Activated CD8-positive, alpha-beta memory T cell treated with anti-CD3 and anti-CD28 coated beads, Interleukin-2, amount 50 U/mL, for 48 hours (primary cell): ENCODE data around the gene CST5.
"Not testable (repeated sequence)": the region's sequence is repeated elsewhere in the genome, so short reads cannot be mapped to it uniquely, and the experiment has no call there.

Source experiments
- DNase-seq: peaks from one replicate; pipeline ENCODE4 v3.0.0-alpha.2; 2020

Gene CST5

DNA sequence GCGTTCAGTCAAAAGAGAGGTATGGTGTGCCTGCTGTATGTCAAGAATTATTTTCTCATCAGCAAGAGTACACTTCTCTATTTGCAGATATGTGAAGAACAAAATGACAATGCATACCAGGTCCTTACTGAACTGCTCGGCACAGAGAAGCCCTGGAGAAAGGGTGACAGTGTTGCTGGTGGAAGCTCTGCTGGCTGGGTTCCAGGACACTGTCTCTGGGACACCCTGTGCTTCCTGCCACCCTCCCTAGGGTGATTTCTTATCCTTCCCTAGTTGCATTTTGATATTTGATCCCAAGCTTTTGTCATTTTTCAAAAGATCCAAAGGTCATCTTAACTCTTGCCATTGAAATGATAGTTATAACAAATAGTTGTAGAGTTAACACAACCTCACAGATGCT, 8.3 kb upstream of the CST5 start:
- no peak for DNase-seq

DNA sequence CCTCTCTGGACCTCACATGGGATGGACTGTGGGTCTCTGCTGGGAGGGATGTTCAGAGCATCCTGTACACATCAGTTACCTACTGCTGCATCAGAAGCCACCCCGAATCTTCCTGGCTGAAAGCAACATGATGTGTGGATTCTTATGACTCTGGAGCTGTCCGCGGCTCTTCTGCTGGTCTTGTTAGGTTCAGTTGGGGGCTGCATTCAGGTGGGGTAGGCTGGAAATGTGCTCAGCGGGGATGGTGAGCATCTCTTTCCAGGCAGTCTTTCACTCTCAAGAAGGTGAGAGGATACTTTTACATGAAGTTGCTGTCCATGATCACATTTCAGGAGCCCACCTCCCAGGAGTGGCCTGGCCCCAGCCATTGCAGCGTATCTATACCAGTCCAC, 5.2 kb upstream of the CST5 start:
- DNase-seq = no peak

DNA sequence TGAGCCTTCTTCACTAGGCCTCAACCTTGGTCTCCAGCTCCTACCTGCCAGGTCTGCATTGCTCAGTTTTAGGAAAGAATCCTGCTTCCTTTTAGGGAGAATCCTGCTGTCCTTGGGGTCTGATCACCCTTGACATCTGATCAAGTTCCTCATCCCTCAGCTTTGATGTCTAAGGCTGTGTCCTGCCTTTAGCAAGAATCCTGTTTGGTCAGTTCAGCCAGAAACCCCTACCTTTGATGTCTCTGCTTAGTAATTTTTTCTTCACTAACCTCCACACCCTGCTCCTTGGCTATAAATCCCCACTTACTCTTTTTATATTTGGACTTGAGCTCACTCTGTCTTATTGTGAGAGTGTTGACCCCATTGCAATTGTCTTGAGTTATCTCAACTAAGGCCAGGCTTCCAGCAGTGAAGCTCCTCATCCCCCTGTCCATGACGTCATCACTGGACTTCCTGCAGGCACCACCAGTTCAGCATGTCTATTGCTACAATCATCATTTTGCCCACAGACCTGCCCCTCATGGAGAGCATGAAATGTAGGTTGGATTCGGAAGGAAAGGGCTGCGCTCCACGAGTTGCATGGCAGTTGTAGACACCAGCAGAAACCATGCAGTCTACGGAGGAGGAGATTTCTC, 4.7 kb upstream of the CST5 start:
- no peak for DNase-seq

DNA sequence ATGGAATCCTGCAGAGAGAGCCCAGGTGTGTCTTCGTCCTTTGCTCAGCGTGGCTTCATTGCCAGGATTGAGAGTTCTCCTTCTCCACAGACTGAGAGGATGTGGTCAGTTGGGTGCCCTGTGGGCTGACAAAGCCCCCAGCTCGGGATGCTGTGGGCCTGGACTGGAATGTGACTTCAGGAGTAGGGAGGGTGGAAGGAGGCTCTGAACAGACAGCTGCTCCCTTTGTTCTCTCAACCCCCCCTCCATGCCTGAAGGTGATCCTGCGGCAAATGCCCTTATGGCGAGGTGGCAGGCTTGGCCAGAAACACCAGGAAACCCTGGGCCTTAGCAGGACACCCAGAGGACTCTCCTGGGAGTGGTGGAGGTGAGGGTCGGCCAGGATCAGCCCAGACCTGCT, 1.8 kb upstream of the CST5 start:
- no peak for DNase-seq

DNA sequence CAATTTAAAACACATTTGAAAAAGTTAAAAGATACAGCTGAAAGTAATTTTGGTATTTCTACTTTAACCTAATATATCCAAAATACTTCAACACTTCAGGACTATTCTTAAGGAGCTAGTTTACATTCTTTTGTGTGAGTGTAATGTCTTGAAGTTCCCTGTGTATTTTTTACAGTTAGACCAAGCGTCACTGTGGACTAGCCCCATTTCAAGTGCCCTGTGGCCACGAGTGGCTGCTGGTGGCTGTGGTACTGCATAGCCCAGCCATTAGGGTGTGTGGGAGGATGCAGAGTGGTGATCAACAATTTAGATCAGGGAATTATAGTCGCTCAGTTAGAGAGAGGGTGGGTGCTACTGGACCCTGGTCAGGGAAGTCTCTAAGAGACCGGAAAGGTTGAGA, 869 bp upstream of the CST5 start:
- DNase-seq = no peak

DNA sequence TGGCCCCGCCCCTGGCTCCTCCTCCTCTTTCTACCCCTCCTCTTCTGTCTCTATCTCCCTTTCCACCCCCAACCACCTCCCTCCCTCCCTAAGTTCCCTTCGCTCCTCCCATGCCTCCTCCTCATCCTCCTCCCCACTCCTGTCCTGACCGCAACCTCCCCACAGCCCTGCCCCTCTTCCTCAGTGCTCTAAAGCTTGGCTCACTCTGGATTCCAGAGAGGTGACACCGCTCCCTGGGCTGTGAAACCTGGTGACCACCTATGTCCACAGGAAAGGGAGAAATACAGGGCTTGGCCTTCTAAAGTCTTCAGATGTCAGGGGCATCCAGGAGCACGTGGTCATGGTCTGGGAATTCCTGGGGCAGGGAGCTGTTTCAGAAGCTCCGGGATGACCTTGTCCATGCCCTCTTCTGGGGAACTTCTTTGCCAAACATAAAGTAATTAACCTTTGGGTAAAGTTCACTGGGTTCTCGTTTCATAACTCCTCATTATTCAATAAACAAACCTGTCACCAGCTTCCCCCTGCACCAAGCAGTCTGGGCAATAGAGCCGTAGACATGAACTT, 345 bp upstream of the CST5 start:
- no peak for DNase-seq

DNA sequence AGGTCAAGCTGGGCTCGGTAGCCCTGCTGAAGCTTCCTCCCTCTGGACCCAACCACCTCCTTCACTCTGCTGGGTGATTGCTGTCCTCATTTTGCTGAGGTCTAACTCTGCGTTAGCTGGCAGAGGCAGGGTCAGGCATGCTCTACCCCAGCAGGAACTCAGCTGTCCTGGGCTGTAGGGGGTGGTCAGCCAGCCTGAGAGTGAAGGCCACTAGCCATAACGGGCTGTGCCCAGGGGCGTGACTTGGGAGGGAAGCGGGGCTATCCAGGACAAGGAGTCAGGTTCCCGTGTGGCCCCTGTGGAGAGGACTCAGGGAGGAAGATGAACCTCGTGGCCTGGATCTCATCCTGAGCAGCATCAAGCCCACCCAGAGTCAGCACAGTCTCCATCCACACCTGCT, 761 bp downstream of the CST5 start:
- no peak for DNase-seq

DNA sequence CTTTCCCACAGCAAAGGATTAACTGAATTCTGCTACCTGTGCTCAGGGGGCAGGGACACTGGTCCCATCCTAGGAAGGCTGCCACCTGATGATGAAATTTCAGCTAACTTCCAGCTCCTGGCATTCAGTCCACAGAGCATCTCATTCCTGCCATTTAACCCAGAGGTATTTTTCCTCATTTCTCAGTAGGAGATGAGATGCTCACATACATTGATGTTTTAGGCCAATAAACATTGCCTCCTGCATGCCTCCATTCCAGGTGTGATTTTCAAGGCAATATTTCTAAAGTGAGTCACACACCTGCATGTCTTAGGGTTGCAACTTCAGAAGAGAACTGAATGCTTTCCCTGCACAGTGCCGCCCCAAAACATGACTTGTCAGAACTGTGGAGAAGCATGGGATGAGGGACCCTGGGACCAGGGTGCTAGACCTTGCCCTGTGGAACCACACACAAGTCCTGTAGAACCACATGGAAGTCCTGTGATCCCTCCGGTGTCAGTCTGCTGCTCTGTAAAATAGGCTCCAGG, 1.5 kb downstream of the CST5 start:
- DNase-seq = not testable (repeated sequence)

DNA sequence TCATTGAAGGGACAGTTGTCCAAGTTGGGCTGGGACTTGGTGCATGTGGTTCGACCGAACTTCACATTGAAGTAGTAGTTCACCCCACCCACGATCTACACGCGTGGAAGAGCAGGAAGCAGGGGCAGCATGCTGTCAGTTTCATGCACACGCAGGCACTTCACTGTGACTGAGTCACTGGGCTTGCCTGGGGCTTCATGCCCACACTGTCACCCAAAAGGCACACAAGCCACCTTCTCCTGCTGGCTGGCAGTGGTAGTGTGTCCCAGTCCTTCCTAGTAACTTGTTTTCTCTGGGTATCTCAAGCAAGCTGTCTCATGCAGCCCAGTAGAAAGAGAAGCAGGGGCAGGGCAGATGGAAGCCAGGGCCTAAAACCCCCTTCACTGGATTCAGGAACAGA, 2.0 kb downstream of the CST5 start:
- DNase-seq = no peak

DNA sequence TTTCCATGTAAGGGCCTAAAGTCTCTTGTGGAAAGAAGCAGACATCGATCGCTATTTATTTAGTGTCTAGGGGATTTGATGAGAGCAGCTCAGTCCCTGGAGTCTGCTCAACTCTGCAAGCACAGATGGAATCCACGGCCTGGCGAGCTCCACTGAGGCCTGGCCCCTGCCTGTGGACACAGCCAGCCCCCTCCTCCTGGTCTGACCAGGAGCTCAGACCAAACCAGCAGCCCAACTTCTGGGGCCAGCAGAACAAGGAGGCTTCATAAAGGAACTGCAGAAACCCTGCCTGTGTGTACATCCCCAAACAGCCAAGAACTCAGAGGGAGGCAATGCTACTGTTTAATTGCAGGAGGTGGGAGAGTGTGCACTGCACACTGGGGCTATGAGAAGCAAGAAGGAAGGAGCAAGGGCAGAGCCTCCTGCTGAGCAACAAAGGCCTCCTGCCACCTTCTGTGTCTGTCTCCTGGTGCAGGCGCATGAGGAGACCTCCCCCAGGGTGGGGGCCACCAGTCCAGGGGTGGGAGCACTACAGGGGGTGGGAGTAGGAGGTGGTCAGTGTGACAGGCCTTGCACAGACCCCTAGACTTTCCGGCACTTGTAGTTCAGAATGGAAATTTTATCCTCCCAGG, 3.8 kb downstream of the CST5 start:
- no peak for DNase-seq

DNA sequence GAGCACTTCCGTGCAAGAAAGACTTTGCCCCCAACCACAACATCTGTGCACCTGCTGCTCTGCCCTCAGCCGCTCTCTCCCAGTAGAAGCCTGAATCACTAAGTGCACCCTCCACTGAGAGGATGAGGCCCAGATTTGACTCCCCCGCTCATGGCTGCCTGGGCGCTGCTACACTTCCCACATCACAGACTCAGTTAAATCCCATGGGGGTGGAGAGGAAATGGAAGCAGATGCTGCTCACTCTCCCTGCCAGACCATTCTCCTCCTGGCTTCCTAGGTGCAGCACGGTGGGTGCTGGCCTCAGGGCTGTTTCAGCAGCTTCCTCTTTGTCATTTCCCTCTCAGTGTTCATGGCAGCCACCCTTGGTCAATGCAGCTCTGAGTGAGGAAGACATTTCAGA, 4.8 kb downstream of the CST5 start:
- no peak for DNase-seq

DNA sequence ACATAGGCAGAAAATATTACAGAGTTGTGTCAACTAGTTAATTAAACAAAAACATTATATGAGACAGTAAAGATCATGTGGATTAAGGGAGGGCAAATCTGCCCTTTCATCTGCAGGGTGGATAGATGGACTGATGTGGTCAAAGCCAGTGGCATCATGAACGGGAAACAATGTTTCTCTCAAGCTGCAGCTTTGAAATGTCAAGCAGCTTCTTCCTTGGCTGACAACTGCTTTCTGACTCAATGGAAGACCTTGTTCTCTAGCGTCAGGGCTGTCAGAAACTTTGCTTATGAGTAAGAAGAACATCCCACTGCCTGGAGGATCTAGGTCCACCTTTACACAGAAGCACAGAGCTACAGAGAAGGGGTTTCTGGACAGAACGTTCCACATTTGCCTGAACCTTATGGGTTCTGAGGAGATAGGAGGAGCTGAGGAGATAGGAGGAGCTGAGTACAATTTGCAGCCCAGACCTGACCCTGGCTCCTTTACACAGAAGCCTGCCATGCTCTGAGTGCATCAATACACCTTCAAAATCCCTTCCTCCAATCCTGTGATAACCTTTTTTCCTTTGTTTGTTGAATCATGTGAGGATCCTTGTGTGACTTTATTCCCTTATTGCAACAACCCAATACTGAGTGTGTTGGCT, 6.1 kb downstream of the CST5 start:
- no peak for DNase-seq

DNA sequence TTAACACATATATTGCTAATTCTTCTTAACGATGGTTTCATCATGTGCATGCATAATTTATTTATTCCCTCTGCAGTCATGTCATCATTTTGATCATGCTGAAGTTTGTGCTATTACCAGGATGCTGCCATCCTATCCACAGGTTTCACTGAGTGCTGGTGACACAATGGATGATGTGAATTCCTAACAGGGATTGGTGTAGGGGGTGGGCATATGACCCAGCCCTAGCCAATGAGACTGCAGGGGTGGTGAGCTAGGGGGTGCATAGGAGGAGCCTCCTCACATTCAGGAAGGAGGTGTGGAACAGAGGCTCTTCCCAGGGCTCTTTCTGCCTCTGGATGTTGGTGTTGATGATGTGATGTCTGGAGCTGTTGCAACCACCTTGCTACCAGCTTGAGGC, 7.5 kb downstream of the CST5 start:
- no peak for DNase-seq

DNA sequence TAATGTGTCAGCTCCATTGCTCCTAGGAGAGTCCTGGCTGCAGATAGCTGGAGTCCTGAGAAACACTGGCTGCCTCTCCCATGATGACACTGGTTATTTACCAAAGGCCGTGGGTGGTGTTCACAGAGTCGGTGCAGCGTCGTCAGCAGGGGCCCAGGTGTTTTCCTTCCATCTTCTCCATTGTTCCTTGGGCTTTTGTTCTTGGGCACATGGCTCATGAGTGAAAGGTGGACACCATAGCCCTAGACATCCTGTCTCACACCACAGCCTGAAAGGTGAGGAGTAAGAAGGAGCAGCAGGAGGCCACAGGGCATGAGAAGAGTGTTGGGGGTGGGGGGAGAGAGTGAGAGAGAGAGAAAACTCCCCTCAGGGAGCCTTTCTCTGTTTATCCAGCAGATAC, 9.1 kb downstream of the CST5 start:
- no peak for DNase-seq

DNA sequence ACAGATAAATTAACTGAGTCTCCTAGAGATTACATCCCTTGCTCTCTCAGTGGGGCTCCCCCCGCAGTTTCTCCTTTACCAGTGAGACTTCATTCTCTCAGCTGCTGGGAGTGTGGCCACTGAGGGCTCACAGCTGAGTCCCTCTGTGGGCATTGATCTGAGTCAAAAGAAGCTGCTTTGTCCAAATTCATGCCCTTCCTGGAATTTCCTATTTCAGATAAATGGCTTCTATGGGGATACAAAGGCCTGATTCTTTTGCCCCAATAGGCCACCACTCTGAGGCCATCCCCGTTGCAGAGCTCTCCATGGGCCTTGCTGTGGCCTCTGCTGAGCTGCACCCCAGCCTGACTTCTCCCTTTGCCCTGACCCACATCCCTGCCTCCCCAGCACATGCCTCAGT, 10.0 kb downstream of the CST5 start:
- DNase-seq = no peak

DNA sequence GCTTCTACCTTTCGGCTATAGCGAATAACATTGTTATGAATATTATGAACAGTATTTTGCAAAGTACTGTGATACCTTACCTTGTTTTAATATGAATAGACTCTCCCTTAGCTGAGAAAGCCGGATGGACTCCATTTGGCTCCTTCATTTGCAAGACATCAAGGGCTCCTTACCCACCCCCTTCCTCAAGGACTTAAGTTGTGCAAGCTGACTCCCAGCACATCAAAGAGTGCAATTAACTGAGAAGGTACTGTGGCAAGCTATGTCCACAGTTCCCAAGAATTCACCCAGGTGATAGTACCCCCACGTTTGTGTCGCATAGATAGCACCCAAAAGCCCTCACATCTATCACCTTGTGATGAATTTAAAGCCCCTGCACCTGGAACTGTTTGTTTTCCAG, 11.2 kb downstream of the CST5 start:
- no peak for DNase-seq

DNA sequence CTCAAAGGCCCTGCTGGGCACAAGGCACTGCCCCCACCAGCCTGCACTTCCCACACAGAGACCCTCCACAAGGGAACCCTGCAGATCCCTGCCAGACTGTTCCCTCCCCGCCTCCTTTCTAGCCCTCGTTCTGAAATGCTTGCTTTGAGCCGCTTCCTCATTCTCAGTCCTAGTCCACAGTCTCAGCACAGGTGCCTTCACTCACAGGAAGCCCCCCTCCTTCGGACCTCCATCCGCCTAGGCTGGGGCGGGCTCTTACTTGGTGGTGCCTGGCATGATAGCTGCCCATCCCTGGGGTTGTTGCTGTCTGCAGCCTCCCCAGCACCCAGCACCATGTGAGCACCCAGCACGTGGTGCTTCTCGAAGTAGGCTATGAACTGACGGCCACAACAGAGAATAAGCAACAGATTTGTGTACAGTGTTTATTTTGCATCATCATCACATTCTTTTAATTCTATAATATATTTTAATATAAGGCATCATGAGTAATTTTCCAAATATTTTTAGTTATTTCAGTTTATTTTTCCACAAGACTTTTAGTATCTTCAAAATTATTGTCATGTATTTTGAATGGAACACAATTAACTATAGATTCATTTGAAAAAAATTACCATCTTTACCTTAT, 12.3 kb downstream of the CST5 start:
- DNase-seq = no peak

DNA sequence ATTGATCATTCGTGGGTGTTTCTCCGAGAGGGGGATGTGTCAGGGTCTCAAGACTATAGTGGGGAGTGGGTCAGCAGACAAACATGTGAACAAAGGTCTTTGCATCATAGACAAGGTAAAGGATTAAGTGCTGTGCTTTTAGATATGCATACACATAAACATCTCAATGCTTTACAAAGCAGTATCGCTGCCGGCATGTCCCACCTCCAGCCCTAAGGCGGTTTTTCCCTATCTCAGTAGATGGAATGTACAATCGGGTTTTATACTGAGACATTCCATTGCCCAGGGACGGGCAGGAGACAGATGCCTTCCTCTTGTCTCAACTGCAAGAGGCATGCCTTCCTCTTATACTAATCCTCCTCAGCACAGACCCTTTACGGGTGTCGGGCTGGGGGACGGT, 18.8 kb downstream of the CST5 start:
- DNase-seq = not testable (repeated sequence)

DNA sequence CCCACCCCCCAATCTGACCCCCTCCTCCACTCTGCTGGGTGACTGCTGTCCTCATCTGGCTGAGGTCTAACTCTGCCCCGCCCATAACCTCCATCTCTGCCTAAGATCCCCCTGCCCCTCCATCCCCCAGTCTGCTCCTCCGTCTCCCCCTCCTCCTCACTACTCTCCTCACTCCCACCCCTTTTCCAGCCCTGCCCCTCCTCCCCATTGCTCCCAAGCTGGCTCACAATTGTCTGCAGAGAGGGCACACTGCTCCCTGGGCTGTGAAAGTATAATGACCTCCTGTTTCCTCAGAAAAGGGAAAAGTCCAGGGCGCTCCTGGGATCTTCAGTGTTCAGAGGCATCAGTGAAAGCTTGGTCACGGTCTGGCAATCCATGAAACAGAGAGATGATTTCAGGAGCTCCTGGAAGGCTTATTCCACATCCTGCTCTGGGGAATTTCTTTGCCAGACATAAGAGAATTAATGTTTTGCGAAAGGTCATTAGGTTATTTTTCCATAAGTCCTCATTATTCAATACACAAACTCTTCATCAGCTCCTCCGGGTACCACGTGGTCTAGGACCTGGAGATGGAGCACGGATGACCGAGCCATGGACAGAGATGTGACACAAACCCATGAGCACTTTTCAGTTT, 21.5 kb downstream of the CST5 start:
- no peak for DNase-seq

DNA sequence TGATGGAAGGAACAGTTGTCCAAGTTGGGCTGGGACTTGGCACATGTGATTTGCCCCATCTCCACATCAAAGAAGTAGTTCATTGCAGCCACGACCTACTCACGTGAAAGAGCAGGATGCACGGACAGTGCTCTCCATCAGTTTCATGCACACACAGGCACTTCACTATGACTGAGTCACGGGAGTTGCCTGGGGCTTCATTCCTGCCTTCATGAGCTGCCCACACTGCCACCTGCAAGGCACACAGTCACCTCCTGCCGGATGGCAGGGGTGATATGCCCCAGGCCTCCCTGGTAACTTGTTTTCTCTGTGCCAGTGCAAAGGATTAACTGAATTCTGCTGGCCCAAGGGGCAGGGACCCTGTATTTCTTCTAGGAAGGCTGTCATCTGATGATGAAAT, 22.8 kb downstream of the CST5 start:
- no peak for DNase-seq

DNA sequence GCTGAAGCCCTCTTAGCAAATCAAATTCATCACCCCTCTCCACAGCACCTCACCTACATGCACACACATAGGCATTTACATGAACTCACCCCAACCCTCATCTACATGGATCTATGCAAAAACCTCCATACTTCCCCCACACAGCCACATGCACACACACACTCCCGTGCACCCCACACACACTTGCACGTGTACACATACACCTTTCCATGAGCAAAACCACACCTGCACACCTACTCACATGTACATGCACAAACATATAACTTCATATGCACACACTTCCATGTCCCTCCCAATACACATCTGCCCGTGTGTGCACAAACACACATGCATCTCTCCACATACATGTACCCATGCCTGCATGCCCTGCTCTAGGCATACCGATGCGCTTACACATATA, 23.3 kb downstream of the CST5 start:
- DNase-seq = no peak

DNA sequence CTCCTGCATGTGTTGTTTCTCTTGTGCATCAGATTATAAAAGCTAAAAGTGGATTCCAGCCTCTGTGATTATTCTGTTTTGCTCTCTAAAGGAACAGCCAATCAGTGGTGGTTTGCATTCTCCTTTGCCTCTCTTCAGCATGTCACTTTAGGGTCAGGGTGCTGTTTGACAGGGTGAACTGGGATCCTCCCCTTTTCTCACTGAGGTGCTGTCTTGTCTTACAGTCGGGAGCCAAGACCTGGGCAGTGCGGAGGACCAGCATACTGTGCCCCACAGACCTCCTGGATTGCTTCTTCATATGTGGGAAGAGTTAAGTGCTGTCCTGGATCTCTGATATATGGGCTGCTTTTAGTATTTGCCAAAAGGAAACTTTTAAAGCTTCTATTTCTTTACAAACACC, 37.9 kb downstream of the CST5 start:
- DNase-seq = no peak

DNA sequence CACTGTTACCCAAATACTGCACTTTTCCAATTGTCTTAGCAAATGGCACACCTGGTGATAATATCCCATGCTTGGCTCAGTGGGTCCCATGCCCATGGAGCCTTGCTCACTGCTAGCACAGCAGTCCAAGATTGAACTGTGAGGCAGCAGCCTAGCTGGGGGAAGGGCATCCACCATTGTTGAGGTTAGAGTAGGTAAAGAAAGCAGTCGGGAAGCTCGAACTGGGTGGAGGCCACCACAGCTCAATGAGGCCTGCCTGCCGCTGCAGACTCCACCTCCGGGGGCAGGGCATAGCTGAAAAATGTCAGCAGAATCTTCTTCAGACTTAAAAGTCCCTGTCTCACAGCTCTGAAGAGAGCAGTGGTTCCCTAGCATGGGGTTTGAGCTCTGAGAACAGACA, 43.8 kb downstream of the CST5 start:
- no peak for DNase-seq
